ENCODE measurements around the gene GPSM1.

GRCh38 chr9:136308006-136308701 is 19.2 kb upstream of the GPSM1 start:
- TF ChIP-seq CTCF (IDR thresholded peaks at IDR 0.05 in 8 of 11, conservative IDR thresholded peaks at IDR 0.05 in 3 of 11): no peak
- TF ChIP-seq POLR2A (IDR thresholded peaks at IDR 0.05): no peak
- TF ChIP-seq POLR2AphosphoS5 (IDR thresholded peaks at IDR 0.05): no peak
